ENCODE measurements around the gene CEMIP.

Gene CEMIP

GRCh38 chr15:80871858-80872257 is 92.7 kb downstream of the CEMIP start:
- no peak for TF ChIP-seq CTCF (conservative IDR thresholded peaks at IDR 0.05; ENCODE audit: control insufficient read depth, insufficient read depth, low read depth, low read length)
- H3K4me3 ChIP-seq (ENCODE audit: control insufficient read depth, low read depth, low read length): no peak overlapping the region
- DNase-seq (ENCODE audit: low read depth): no peak

GRCh38 chr15:80873366-80873952 is 94.3 kb downstream of the CEMIP start:
- H3K4me3 ChIP-seq (ENCODE audit: control insufficient read depth, low read depth, low read length): no peak overlapping the region
- no peak for DNase-seq (ENCODE audit: low read depth)
- TF ChIP-seq CTCF (conservative IDR thresholded peaks at IDR 0.05; ENCODE audit: control insufficient read depth, insufficient read depth, low read depth, low read length): no peak

GRCh38 chr15:80875568-80876347 is 96.6 kb downstream of the CEMIP start:
- no peak overlapping the region for H3K4me3 ChIP-seq (ENCODE audit: control insufficient read depth, low read depth, low read length)
- DNase-seq (ENCODE audit: low read depth): peak; percentile 28
- TF ChIP-seq CTCF (conservative IDR thresholded peaks at IDR 0.05; ENCODE audit: control insufficient read depth, insufficient read depth, low read depth, low read length): no peak

- DNase-seq (ENCODE audit: low read depth): no peak
- no peak for TF ChIP-seq CTCF (conservative IDR thresholded peaks at IDR 0.05; ENCODE audit: control insufficient read depth, insufficient read depth, low read depth, low read length)
- no peak overlapping the region for H3K4me3 ChIP-seq (ENCODE audit: control insufficient read depth, low read depth, low read length)
Measured at GRCh38 chr15:80876348-80876674, 97.1 kb downstream of the CEMIP start.

GRCh38 chr15:80878242-80878866 is 99.2 kb downstream of the CEMIP start:
- peak; percentile 53 for DNase-seq (ENCODE audit: low read depth)
- H3K4me3 ChIP-seq (ENCODE audit: control insufficient read depth, low read depth, low read length): no peak overlapping the region
- no peak for TF ChIP-seq CTCF (conservative IDR thresholded peaks at IDR 0.05; ENCODE audit: control insufficient read depth, insufficient read depth, low read depth, low read length)

GRCh38 chr15:80878867-80879250 is 99.7 kb downstream of the CEMIP start:
- DNase-seq (ENCODE audit: low read depth): no peak
- no peak overlapping the region for H3K4me3 ChIP-seq (ENCODE audit: control insufficient read depth, low read depth, low read length)
- no peak for TF ChIP-seq CTCF (conservative IDR thresholded peaks at IDR 0.05; ENCODE audit: control insufficient read depth, insufficient read depth, low read depth, low read length)
